Right cardiac atrium (tissue), 5 donors: Measurements from ENCODE around the gene BUB3. TPM values are rescaled to one million over a fixed set of nuclear protein-coding genes. Genes with fewer than 3 reads are reported as not detected.

ENCODE experiments used
- polyA plus RNA-seq: library from polyadenylated mRNA; stranded (reverse); fragments of 200-250 nt; gene quantifications from one replicate; pipeline ENCODE4 v1.2.3, GENCODE V29; 2013
- total RNA-seq, 4 donors: library from RNA; stranded (reverse); fragmentation: NEBNext Ultra II Directional; extraction: Animal tissue kit (Norgen Biotek cat#: 25700); gene quantifications; one replicate each; pipeline ENCODE4 v1.2.1, GENCODE V29; 2021
- donor health status: healthy with polysubstance abuse.
- donor health status: DM: no; HTN: yes; CAD: no.
- donor health status: DM: no; HTN: no; CAD: no.
- donor health status: DM: no; HTN: yes; CAD: no; lungs with severe emphysema.
- donor health status: DM: yes; HTN: yes; CAD: no.

Gene BUB3
- total and polyA plus RNA-seq, 5 donors, result 28.3 to 43.0 (median 35.1) TPM

Other genes starting within 250 kb of the BUB3 start
- gene FAM24A, start 243.8 kb upstream of the BUB3 start, total RNA-seq, result not detected
- not detected for gene FAM24A, start 243.8 kb upstream of the BUB3 start, polyA plus RNA-seq
- gene C10orf88, start 200.2 kb upstream of the BUB3 start, total RNA-seq, result 1 to 10 TPM; 5.2 to 7.8 (median 6.9) TPM
- 4.1 TPM for gene C10orf88, start 200.2 kb upstream of the BUB3 start, polyA plus RNA-seq
- gene PSTK, start 174.0 kb upstream of the BUB3 start, total RNA-seq, result 1 to 10 TPM; 1.0 to 5.1 (median 4.0) TPM
- 4.9 TPM for gene PSTK, start 174.0 kb upstream of the BUB3 start, polyA plus RNA-seq
- gene IKZF5, start 145.6 kb upstream of the BUB3 start, total RNA-seq, result 10 to 100 TPM; 12.2 to 15.0 (median 13.0) TPM
- 5.7 TPM for gene IKZF5, start 145.6 kb upstream of the BUB3 start, polyA plus RNA-seq
- gene ACADSB, start 145.4 kb upstream of the BUB3 start, total RNA-seq, result 10 to 100 TPM; 59.4 to 90.9 (median 73.1) TPM
- 19.5 TPM for gene ACADSB, start 145.4 kb upstream of the BUB3 start, polyA plus RNA-seq
- gene HMX3, start 18.4 kb upstream of the BUB3 start, total RNA-seq, result not detected
- gene HMX3, start 18.4 kb upstream of the BUB3 start, polyA plus RNA-seq, result not detected
- gene HMX2, start 6.3 kb upstream of the BUB3 start, total RNA-seq, result not detected
- not detected for gene HMX2, start 6.3 kb upstream of the BUB3 start, polyA plus RNA-seq